ENCODE measurements around the gene FAM186B.

FAM186B gene

GRCh38 chr12:49564686-49565405, 40.6 kb downstream of the FAM186B start:
- Histone ChIP-seq H3K4me3 (ENCODE audit: low read depth, low read length, poor library complexity, severe bottlenecking) (no peak overlapping the region), H3K36me3 (ENCODE audit: insufficient read depth, low read length) (peaks cover 55% of the 10 kb centered on the region), H3K27ac (ENCODE audit: low read depth, low read length, poor library complexity, severe bottlenecking) (no peak overlapping the region), H3F3A (ENCODE audit: insufficient read depth, low read length) (no peaks in the 10 kb centered on the region), H3K9me3 (ENCODE audit: low read length) (no peaks in the 10 kb centered on the region), H3K9me2 (ENCODE audit: low read depth, low read length) (no peaks in the 10 kb centered on the region), H3K27me3 (ENCODE audit: insufficient read depth, low read length) (no peaks in the 10 kb centered on the region), H3K4me1 (ENCODE audit: insufficient read depth, low read length, severe bottlenecking) (peaks cover 20% of the 10 kb centered on the region), H3K9ac (ENCODE audit: low read length) (no peak overlapping the region), H3K79me2 (ENCODE audit: insufficient read depth, low read length) (peaks cover 17% of the 10 kb centered on the region), H3K4me2 (ENCODE audit: low read length) (no peak overlapping the region), H4K20me1 (ENCODE audit: insufficient read depth, low read length) (no peaks in the 10 kb centered on the region), H2AFZ (ENCODE audit: low read length) (no peak overlapping the region)
- TF ChIP-seq EZH2 (IDR thresholded peaks at IDR 0.05; ENCODE audit: borderline replicate concordance, low read length) = no peak

- Histone ChIP-seq H3K4me1 (ENCODE audit: insufficient read depth, low read length, severe bottlenecking) (peaks cover 18% of the 10 kb centered on the region), H4K20me1 (ENCODE audit: insufficient read depth, low read length) (no peaks in the 10 kb centered on the region), H3K9me3 (ENCODE audit: low read length) (no peaks in the 10 kb centered on the region), H3K9me2 (ENCODE audit: low read depth, low read length) (no peaks in the 10 kb centered on the region), H3K27ac (ENCODE audit: low read depth, low read length, poor library complexity, severe bottlenecking) (no peak overlapping the region), H2AFZ (ENCODE audit: low read length) (no peak overlapping the region), H3K36me3 (ENCODE audit: insufficient read depth, low read length) (peaks cover 62% of the 10 kb centered on the region), H3F3A (ENCODE audit: insufficient read depth, low read length) (no peaks in the 10 kb centered on the region), H3K9ac (ENCODE audit: low read length) (no peak overlapping the region), H3K4me2 (ENCODE audit: low read length) (no peak overlapping the region), H3K79me2 (ENCODE audit: insufficient read depth, low read length) (peaks cover 16% of the 10 kb centered on the region), H3K4me3 (ENCODE audit: low read depth, low read length, poor library complexity, severe bottlenecking) (no peak overlapping the region), H3K27me3 (ENCODE audit: insufficient read depth, low read length) (no peaks in the 10 kb centered on the region)
- TF ChIP-seq, protein P1, sequence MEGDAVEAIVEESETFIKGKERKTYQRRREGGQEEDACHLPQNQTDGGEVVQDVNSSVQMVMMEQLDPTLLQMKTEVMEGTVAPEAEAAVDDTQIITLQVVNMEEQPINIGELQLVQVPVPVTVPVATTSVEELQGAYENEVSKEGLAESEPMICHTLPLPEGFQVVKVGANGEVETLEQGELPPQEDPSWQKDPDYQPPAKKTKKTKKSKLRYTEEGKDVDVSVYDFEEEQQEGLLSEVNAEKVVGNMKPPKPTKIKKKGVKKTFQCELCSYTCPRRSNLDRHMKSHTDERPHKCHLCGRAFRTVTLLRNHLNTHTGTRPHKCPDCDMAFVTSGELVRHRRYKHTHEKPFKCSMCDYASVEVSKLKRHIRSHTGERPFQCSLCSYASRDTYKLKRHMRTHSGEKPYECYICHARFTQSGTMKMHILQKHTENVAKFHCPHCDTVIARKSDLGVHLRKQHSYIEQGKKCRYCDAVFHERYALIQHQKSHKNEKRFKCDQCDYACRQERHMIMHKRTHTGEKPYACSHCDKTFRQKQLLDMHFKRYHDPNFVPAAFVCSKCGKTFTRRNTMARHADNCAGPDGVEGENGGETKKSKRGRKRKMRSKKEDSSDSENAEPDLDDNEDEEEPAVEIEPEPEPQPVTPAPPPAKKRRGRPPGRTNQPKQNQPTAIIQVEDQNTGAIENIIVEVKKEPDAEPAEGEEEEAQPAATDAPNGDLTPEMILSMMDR (IDR thresholded peaks at IDR 0.05; ENCODE audit: low read length) = no peak
- no peak for TF ChIP-seq EZH2 (IDR thresholded peaks at IDR 0.05; ENCODE audit: borderline replicate concordance, low read length)
Measured at GRCh38 chr12:49563951-49564685, 41.3 kb downstream of the FAM186B start.

GRCh38 chr12:49562831-49563230, 42.6 kb downstream of the FAM186B start:
- peaks cover 73% of the 10 kb centered on the region for H3K36me3 ChIP-seq (ENCODE audit: insufficient read depth, low read length)
- H2AFZ ChIP-seq (ENCODE audit: low read length) = no peak overlapping the region
- H3K4me1 ChIP-seq (ENCODE audit: insufficient read depth, low read length, severe bottlenecking) = peaks cover 13% of the 10 kb centered on the region
- H3K79me2 ChIP-seq (ENCODE audit: insufficient read depth, low read length) = peaks cover 10% of the 10 kb centered on the region
- H3F3A ChIP-seq (ENCODE audit: insufficient read depth, low read length) = no peaks in the 10 kb centered on the region
- no peaks in the 10 kb centered on the region for H3K9me3 ChIP-seq (ENCODE audit: low read length)
- H3K9ac ChIP-seq (ENCODE audit: low read length) = no peak overlapping the region
- no peak for TF ChIP-seq EZH2 (IDR thresholded peaks at IDR 0.05; ENCODE audit: borderline replicate concordance, low read length)
- H3K27ac ChIP-seq (ENCODE audit: low read depth, low read length, poor library complexity, severe bottlenecking) = no peak overlapping the region
- H3K4me3 ChIP-seq (ENCODE audit: low read depth, low read length, poor library complexity, severe bottlenecking) = no peak overlapping the region
- H3K27me3 ChIP-seq (ENCODE audit: insufficient read depth, low read length) = no peaks in the 10 kb centered on the region
- H3K4me2 ChIP-seq (ENCODE audit: low read length) = no peak overlapping the region
- no peaks in the 10 kb centered on the region for H3K9me2 ChIP-seq (ENCODE audit: low read depth, low read length)
- H4K20me1 ChIP-seq (ENCODE audit: insufficient read depth, low read length) = no peaks in the 10 kb centered on the region

DNA sequence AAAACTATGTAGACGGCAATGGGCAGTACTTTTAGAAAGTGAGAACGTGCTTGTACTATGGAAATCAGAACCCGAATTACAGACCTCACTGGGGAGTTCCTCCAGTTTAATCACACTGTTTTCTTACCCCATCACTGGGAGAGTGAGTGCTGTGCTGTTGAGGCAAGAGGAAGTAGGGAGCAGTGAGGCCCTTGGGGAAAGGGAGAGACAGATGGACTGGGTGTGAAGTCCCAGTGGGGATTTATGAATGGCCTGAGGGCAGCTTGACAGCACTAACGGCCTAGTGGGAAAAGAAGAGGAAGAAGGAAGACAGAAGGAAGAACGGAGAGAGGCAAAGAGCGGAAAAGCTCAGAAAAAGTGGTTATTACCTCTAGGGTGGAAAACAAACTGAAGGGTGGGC, 43.2 kb downstream of the FAM186B start:
- TF ChIP-seq, protein P1 (IDR thresholded peaks at IDR 0.05; ENCODE audit: low read length) = no peak
- TF ChIP-seq EZH2 (IDR thresholded peaks at IDR 0.05; ENCODE audit: borderline replicate concordance, low read length) = no peak
- Histone ChIP-seq H3K36me3 (ENCODE audit: insufficient read depth, low read length) (peaks cover 79% of the 10 kb centered on the region), H3K27me3 (ENCODE audit: insufficient read depth, low read length) (no peaks in the 10 kb centered on the region), H2AFZ (ENCODE audit: low read length) (no peak overlapping the region), H3K4me3 (ENCODE audit: low read depth, low read length, poor library complexity, severe bottlenecking) (no peak overlapping the region), H3K9me2 (ENCODE audit: low read depth, low read length) (no peaks in the 10 kb centered on the region), H3K9ac (ENCODE audit: low read length) (no peak overlapping the region), H3K4me1 (ENCODE audit: insufficient read depth, low read length, severe bottlenecking) (peaks cover 11% of the 10 kb centered on the region), H3K27ac (ENCODE audit: low read depth, low read length, poor library complexity, severe bottlenecking) (no peak overlapping the region), H3K4me2 (ENCODE audit: low read length) (no peak overlapping the region), H3K79me2 (ENCODE audit: insufficient read depth, low read length) (peaks cover 6% of the 10 kb centered on the region), H4K20me1 (ENCODE audit: insufficient read depth, low read length) (no peaks in the 10 kb centered on the region), H3K9me3 (ENCODE audit: low read length) (no peaks in the 10 kb centered on the region), H3F3A (ENCODE audit: insufficient read depth, low read length) (no peaks in the 10 kb centered on the region)
